Muscle of arm (tissue), 12 donors: Measurements from ENCODE around the gene SCART1. TPM values are rescaled to one million over a fixed set of nuclear protein-coding genes. Genes with fewer than 3 reads are reported as not detected.
"Not testable (repeated sequence)": the region's sequence is repeated elsewhere in the genome, so short reads cannot be mapped to it uniquely, and the experiment has no call there.

Source experiments
- DNase-seq: peaks from one replicate; pipeline ENCODE4 v3.0.0-alpha.2; 2013
- polyA plus RNA-seq, 12 donors: library from polyadenylated mRNA; unstranded; fragments of 120-200 nt; gene quantifications; one replicate each; pipeline ENCODE4 v1.2.1, GENCODE V29; 2013; ENCODE audit not compliant: insufficient read length in 12 of 12

The SCART1 gene
- polyA plus RNA-seq, 12 donors, result 0.58 to 1.7 (median 1.0) TPM; not detected in 2

- not testable (repeated sequence) for DNase-seq
These were observed 21.7 kb upstream of the SCART1 start for GRCh38 chr10:133431888-133432613.

- DNase-seq, result not testable (repeated sequence)
These were observed 21.0 kb upstream of the SCART1 start for GRCh38 chr10:133432789-133433188.

GRCh38 chr10:133438711-133439273 is 15.0 kb upstream of the SCART1 start:
- DNase-seq, result no peak

- no peak for DNase-seq
These were observed 14.0 kb upstream of the SCART1 start for GRCh38 chr10:133439517-133440461.

GRCh38 chr10:133440633-133441285 is 13.0 kb upstream of the SCART1 start:
- DNase-seq, result no peak

- DNase-seq, result not testable (repeated sequence)
These were observed 12.4 kb upstream of the SCART1 start for GRCh38 chr10:133441356-133441755.

- no peak for DNase-seq
These were observed 12.0 kb upstream of the SCART1 start for GRCh38 chr10:133441780-133442179.

GRCh38 chr10:133442191-133442966 is 11.4 kb upstream of the SCART1 start:
- no peak for DNase-seq

- DNase-seq, result no peak
These were observed 10.5 kb upstream of the SCART1 start for GRCh38 chr10:133442967-133443924.

GRCh38 chr10:133444342-133445267 is 9.1 kb upstream of the SCART1 start:
- DNase-seq, result no peak

- DNase-seq, result no peak
These were observed 8.4 kb upstream of the SCART1 start for GRCh38 chr10:133445268-133445732.

- no peak for DNase-seq
These were observed 7.7 kb upstream of the SCART1 start for GRCh38 chr10:133445751-133446708.

GRCh38 chr10:133446979-133447378 is 6.8 kb upstream of the SCART1 start:
- no peak for DNase-seq

GRCh38 chr10:133448120-133448519 is 5.6 kb upstream of the SCART1 start:
- DNase-seq, result no peak

GRCh38 chr10:133451346-133451745 is 2.4 kb upstream of the SCART1 start:
- no peak for DNase-seq

- DNase-seq, result no peak
These were observed 1.3 kb upstream of the SCART1 start for GRCh38 chr10:133452453-133452852.

GRCh38 chr10:133454204-133454893 is 604 bp downstream of the SCART1 start:
- DNase-seq, result no peak
